Epidermal melanocyte (primary cell): ENCODE results near the gene CCDC85C.
A peak's percentile ranks its signal among the peaks of the same experiment; 100 is the strongest.

ENCODE experiments used
- DNase-seq: peaks from one replicate; pipeline ENCODE4 v3.0.0; 2011; ENCODE audit warnings: low spot score; ENCODE audit not compliant: insufficient read length

CCDC85C gene

DNA sequence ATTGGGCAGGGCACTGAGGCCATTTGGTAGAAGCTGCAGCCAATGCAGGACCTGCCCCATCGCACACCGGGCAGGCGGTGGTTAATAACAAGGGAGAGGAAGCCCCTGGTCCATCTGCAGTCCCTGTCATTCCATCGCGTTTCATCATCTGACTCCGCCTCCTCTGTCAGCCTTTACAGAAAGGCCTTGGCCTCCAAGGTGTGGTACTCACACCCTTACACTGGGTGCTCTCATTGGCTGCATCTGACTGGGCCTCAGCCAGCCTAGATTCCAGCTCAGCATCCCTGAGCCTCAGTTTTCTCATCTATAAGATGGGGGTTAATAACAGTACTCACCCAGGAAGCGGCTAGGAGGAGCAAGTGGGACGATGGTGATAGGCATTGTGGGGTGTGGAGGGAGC, 26.2 kb upstream of the CCDC85C start:
- DNase-seq = no peak

DNA sequence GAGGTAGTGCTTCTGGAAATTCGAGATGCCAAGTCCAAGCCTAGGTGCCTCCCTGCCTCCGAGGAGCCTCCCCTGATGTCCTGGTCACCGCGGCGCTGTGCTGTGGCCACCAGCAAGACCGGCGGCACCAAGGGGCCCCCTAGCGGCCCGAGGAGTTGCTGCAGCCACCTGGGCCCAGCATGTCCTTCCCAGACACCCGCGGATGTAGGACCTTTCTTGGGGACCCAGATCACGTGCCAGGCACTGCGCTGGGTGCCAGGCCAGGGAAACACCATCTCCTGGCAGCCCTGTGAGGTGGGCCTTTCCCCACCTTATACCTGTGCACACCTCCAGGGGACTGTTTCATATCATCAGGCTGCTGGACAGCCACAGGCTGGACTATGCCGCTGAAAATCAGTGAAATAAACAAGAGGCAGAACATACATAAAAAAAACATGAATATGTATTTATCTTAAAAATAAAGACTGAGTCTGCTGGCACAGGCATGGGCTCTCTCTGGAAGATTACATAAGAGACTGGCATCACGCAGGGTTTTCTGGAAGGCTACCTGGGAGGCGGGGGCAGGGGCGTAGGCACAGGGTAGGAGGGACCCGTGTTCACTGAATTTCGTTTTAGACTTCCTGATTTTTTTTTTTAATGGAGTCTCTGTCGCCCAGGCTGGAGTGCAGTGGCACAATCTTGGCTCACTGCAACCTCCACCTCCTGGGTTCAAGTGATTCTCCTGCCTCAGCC, 25.0 kb upstream of the CCDC85C start:
- DNase-seq = peak; percentile 83

DNA sequence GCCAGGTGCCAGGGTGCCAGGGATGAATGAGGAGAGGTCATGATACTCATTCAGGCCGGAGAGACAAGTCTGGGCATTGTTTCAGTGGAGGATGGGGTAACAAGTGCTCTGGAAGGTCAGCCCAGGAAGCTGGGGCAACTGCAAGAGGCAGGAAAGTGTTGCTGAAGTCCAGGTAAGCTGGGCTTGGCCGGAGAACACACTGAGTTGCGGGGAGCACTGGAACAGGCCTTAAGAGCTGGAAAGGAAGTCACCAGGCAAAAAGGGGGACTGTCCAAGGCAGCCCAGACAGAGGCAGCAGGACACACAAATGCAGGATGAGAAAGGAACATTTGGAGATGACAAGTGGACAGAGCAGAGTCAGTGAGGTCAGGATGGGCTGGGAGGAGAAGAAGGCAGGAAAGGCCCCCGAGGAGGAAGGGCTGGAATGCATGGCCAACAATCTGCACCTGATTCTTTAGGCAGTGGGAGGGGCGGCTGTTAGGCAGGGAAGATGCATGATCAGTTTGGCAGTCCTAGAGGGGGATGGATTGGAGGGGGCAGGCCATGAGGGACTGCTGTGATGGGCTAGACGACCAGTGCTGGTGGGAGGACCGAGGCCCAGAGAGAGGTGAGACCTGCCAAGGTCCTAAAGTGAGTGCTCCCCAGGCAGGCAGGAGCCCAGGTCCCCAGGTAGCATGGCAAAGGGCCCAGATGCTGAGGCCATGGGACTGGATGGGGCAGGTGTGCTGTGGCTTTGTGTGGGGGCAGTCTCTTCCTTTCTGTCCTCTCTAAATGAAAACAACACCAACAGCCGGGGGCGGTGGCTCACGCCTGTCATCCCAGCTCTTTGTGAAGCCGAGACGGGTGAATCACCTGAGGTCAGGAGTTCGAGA, 23.7 kb upstream of the CCDC85C start:
- DNase-seq = no peak

DNA sequence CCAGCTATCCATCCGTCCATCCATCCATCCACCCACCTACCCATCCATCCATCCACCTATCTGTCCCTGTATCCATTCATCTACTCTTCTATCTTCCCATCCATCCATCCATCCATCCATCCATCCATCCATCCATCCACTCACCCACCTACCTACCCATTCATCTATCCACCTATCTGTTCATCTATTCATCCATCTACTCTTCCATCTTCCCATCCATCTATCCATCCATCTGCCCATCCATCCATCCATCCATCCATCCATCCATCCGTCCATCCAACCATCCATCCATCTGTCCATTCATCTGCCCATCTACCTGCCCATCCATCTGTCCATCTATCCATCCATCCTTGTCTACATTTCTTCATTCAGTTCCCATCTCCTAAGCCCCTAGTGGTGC, 23.1 kb upstream of the CCDC85C start:
- no peak for DNase-seq

DNA sequence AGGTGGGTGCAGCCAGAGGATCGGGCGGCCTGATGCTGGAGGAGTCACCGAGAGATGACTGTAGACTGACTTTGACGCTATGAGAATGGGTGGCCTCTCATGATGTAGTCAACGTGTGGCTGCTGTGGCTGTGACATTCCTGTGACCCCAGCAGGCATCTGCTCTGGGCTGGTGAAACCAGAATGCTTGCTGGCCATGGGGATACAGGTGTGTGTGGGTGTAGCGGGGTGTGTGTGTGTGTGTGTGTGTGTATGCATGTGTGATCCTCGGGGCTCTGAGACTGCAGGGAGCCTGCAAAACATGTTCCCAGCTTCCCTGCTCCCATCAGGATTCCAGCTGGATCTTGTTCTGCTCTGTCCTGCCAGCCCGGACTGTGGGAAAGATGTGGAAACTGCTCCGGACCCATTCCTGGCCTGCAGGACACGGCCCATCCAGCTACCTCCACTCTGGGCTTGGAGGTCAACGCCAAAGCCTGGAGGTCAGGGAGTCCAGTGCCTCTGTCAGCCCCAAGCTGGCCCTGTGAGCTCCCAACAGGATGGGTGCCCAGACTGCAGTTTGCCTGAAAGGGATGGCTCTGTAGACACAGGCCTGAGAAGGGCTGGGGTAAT, 22.1 kb upstream of the CCDC85C start:
- DNase-seq = no peak

DNA sequence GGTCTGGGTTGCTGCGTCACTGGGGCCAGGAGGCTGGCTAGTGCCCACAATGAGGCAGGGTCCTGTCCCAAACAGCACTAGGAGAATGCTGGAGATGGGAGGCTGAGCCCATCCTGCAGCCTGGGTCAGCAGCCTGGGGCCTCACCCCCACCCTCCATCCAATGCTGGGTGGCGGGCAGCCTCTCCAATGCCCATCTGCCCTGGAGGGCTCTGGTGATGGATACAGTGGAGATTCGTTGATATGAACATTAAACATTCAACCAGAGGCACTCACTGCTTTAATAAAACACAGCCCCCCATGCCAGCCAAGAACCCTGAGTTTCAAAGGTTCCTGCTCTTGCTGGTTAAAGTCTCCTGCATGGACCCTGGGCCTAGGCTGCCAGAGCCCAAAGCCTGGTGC, 21.5 kb upstream of the CCDC85C start:
- DNase-seq = no peak

DNA sequence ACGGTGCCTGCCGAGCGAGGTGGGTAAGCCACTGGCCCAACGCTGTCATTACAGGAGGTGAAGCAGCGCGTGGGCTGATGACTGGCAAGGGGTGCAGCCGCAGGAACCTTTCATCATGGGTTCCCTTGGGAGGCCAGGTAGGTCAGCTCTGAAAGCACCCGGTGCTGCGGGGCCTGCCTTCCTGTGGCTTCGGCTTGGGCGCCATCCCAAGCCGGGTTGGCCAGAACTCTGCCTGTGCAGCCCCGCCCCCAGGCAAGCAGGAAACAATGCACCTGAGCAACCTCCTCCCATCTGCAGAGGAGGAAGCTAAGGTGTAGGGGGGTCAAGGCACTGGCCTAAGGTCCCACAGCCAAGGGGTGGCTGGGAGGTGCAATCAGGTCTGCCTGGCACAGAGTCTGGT, 21.0 kb upstream of the CCDC85C start:
- DNase-seq = no peak

DNA sequence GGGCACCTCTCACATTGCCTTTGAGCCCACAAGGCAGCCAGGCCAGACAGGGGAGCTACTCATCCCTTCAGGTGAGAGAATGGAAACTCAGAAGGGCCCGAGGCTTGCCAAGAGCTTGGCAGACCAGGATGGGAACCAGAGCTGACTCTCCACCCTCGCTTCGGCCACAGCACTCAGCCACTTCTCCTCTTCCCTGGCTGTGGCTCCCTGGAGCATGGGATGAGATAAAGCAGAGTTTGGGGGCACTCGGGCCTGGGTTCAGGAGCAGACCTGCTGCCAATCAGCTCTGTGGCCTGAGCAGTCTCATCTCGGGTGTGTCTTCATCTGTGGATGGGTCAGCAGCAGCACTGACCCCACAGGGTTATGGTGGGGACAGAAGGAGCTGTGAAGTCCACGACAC, 20.0 kb upstream of the CCDC85C start:
- no peak for DNase-seq

DNA sequence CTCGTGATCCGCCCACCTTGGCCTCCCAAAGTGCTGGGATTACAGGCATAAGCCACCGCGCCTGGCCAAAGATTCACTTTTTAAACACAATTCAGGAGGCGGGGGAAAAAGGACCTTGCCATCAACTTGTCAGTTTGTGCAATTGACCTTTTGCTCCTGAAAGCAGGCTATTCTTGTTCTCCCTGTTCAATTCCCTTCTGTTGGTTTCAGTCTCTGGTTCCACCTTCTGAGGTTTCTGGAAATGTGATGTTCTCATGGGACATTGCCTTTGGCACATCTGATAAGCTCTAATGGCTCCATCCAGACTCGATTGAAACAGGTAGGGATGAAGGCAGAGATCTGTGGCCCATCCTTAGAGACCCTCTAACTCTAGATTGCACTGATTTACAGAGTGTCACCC, 17.9 kb upstream of the CCDC85C start:
- DNase-seq = no peak

DNA sequence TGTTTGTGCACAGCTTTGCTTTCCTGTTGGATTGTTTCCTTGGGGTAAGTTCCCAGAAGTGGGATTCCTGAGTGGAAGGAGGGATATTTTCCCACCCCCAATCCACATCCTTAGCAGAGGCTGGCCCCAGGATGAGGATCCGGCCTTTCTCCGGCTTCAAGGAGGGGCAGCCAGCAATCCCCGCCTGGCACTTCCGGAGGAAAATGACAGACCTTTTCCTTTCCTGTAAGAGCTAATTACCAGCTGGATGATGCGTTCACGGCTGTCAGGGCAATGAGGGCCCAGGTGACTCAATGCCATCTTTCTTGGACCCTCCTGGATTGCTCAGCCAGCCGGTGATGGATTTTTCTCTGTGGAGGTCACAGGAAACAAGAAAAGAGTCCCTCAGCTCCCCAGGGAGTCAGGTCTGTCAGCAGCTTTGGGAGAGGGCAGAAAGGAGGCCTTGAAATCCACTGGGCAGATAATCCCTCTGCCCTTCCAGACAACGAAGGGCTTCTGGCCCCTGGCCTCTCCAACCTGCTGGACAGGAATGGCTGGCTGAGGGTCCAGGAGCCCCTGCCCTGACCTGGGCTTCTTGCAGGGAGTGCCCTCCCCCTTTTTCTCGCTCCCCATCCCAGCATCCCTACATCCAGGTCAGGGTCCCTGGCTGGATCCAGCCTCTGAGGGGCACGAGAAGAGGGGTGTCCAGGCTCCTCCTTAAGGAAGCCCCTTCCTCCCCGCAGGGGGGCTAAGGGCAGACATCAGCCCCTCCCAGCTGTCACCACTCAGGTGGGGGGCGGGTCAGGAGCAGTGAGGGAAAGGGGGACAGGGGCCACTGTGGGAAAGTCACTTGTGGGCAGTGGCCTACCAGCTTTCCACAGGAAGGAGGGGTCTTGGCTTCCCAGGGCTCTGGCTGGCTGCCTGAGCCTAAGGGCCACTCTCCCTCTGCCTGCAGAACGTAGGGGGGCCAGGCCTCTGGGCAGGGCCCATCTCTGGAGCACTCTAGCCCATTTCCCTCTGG, 16.1 kb upstream of the CCDC85C start:
- no peak for DNase-seq

DNA sequence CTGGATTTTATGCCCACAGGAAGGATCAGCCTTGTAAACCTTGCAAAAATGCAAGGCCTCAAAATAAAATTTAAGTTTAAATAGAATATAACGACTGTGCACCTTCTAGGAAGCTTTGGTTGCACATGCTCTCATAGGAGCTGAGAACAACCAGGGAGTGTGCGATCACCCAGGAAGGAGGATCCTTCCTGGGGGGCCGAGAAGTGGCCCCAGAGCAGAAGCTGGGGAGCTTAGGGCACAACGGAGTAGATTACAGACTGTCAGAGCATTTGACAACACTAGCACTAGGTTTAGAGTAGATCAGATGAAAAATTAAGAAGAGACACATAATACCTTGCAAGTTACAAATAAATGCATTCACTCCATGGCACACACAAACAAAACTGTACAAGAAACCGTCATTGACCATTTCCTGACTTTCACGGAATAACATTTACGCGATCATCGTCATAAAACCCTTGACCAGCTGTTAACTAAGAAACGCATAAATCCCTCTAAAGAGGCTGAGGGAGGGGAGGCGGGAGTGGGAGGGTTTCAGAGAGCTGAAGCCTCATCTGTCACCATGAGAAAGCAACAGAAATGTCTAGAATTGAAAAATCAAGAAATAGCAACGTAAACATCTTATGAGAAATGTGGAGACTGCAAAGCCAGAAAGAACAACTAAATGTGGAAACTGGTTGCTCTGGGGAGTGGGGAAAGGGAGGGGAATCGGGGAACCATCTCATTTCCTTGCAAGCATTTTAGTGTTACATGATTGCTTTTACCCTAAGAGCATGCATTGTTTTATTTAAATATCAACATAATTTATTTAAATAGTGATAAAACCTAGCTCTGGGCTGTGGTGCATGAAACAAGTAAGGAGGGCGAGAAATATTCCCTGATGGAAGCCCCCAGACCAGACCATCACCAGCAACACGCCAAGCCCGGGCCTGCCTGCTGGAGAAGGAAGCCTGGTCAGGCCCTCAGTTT, 13.1 kb upstream of the CCDC85C start:
- DNase-seq = no peak

DNA sequence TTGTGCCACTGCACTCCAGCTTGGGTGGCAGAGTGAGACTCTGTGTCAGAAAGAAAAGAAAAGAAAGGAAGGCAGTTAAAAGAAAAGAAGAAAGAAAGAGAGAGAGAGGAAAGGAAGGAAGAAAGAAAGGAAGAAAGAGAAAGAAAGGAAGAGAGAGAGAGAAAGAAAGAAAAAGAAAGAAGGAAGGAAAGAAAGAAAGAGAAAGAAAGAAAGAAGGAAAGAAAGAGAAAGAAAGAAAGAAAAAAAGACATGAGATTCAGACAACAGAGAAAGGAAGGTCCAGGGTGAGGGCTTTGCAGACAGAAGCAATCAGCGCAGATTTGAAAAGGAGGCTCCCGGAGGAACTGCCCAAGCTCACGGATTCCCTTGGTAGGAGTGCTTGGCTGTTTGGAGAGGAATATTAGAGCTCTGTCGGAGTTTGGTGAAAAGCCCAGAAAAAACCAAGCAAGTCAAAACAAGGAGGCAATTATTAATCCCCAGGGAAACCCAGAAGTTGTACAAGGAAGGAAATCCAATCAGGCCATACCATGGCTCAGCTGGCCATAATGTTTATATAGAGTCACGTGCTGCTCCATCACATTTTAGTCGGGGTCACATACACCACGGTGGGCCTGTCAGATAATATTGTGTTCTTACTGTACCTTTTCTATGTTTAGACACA, 11.6 kb upstream of the CCDC85C start:
- no peak for DNase-seq

DNA sequence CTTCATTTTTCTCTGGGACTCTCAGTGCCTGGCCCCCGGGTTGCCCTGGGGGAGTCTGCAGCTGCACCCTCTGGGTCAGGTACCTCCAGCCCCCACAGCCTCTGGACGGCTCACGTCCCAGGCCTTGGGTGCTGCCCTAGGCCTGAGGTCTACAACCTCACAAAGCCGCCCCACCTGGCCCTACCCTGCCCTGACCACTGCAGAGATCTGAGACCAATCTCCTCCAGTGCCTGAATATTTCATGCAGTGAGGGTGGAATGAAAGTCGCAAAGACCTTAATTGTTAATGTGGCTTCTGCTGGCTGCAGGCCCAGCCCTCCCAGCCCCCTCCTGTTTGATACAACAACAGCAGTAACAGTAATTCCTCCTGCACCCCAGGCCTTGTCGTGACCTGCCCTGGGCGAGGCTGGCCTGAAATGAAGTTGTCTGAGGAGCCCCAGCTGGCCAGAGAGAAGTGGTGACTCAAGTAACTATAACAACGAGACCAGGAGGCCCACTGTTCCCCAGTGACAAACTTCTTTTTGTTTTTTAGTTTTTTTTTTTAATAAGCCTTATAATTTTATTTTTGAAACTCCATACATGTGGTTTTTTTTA, 8.8 kb upstream of the CCDC85C start:
- no peak for DNase-seq

DNA sequence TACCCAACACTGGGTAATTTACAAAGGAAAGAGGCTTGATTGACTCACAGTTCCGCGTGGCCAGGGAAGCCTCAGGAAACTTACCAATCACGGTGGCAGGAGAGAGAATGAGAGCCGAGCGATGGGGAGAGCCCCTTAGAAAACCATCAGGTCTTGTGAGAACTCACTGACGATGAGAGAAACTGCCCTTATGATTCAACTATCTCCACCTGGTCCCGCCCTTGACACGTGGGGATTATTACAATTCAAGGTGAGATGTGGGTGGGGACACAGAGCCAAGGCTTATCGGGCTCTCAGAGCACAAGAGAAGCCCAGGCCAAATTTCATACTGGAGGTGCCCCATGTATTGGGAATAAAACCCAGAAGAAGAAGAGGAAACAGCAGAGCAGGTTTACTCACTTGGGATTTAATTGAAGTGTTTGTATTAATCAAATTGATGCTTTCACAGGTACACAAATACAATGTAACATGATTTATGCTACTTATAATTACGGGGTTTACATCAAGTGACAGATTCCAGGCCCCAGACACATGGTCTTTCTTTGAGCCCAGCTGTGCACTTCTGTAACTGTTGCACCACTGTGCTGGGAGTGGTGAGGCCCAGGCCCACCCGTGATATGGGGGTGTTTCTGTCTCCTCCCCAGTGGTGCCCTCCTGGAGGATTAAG, 8.2 kb upstream of the CCDC85C start:
- no peak for DNase-seq

DNA sequence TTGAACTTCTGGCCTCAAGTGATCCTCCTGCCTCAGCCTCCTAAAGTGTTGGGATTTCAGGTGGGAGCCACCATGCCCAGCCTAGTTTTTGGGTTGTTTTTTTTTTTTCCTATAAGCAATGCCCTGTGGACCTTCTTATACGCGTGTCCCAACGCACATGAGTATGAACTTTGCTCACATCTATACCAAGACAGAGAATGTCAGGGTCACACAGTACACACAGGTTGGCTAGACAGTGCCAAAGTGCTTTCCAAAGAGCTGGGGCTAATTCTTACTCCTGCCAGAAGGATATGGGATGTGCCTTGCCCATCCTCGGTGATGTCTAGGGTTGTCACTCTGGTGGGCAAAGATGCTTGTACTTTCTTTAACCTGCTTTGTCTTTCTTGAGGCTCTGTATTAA, 7.6 kb upstream of the CCDC85C start:
- no peak for DNase-seq

DNA sequence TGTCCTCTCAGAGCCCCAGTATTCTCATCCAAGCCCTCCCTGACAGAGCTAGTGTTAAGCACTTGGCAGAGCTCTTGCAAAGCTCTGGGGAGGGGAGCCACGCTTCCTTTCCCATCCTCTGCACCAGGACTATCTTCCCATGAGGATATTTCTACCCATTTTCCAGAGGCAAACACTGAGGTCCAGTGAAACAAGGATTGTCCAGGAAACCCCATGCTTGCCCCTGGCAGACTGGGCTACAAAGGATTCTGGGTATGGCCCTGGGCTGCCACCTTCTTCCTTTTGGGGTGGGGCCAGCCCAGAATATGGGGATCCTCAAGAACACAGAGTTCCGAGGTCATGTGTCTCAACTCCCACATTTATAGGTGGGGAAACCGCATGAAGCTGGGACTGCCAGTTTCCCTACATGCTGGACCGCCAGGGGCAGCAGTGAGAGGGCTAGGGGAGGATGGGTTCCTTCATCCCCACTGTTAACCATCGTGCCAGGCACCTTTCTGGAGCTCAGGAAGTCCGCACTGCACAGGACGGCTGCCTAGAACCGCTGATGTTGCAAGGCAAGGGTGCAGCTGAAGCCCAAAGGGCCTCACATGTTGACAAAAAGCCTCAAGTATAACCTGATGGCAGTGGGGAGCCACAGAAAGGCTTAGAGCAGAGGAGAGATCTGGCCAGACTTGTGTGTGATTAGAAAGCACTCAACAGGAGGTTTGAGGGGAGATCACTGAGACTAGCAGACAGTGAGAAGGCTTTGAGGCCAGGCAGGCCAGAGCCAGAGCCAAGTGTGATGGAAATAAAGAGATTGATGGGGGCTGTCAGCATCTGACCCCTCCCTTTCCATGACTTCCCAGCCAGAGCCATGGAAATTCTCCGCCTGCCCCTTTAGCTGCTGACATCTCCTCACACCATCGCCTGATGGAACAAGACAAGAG, 5.5 kb upstream of the CCDC85C start:
- DNase-seq = no peak

DNA sequence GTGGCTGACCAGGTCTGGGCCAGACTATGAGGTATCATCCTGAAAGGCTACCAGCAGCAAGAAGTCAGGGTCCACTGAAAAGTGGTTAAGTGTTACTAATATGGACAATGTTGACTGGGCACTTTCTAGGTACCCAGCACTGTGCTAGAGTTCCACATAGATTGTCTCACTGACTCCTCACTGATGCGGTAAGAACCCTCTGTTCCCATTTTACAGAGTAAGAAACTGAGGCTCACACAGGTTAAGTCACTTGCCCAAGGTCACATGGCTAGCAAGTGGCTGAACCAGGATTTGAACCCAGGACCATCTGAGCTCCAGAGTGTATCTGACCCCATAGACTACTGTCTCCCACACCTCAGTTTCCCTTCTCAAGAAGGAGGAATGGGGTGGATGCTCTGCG, 4.6 kb upstream of the CCDC85C start:
- no peak for DNase-seq

DNA sequence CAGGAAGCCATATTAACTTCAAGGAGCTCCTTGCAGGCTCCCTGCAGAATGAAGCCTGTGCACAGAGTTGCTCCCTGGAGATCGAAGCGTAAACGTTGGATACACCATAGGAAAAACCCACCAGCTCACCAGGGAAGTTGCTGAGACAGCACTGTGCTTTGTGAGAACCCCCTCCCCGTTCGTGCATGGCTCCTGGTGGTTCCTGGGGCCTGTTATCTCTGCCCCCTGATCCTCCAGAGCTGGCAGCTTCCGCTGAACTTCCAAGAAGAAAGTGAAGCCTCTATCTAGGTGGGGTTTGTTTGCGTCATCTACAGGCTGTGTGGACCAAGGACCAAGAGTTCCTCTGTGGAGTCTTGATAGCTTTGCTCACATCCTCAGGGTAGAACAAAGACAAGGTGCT, 2.4 kb upstream of the CCDC85C start:
- no peak for DNase-seq
